MCF 10A (cell line): Measurements from ENCODE around the gene TRERF1. TPM values are rescaled to one million over a fixed set of nuclear protein-coding genes. Genes with fewer than 3 reads are reported as not detected.

Source experiments
- BruUV-seq: library from RNA; stranded (reverse); fragments of 400-500 nt; replicated peaks from 2 replicates; lab custom pipeline; 2021; lab: Mats Ljungman, UMichigan
- CTCF ChIA-PET: fragments of 300-600 bp; sonication (Branson Sonifier 250); formaldehyde crosslinking; extraction: SDS; loops from one replicate; lab custom pipeline; 2021; ENCODE audit warnings: antibody characterized with exemption, inconsistent platforms; lab: Yijun Ruan, JAX
- POLR2A ChIA-PET: fragments of 300-600, 350-650 bp; sonication (Branson Sonifier 250); formaldehyde crosslinking; extraction: SDS; loops from one replicate; lab custom pipeline; 2020; ENCODE audit warnings: antibody characterized with exemption, inconsistent platforms; lab: Yijun Ruan, JAX
- DNase-seq: peaks from one replicate; pipeline ENCODE4 v3.0.0-alpha.2; 2018; ENCODE audit not compliant: unreplicated experiment
- H3K27ac Mint-ChIP-seq: one replicate; pipeline ENCODE4 v1.8.0; 2022; ENCODE audit warnings: mild to moderate bottlenecking, low read depth, mixed read lengths; ENCODE audit not compliant: unreplicated experiment
- H3K27me3 Mint-ChIP-seq: one replicate; pipeline ENCODE4 v1.8.0; 2022; ENCODE audit warnings: mixed read lengths; ENCODE audit not compliant: insufficient read depth, unreplicated experiment
- H3K36me3 Mint-ChIP-seq: one replicate; pipeline ENCODE4 v1.8.0; 2022; ENCODE audit warnings: mild to moderate bottlenecking, moderate library complexity, mixed read lengths; ENCODE audit not compliant: insufficient read depth, unreplicated experiment
- H3K4me1 Mint-ChIP-seq: one replicate; pipeline ENCODE4 v1.8.0; 2022; ENCODE audit warnings: mixed read lengths; ENCODE audit not compliant: insufficient read depth, unreplicated experiment
- H3K4me3 Mint-ChIP-seq: one replicate; pipeline ENCODE4 v1.8.0; 2022; ENCODE audit warnings: mild to moderate bottlenecking, moderate library complexity, mixed read lengths; ENCODE audit not compliant: unreplicated experiment
- H3K9me3 Mint-ChIP-seq: one replicate; pipeline ENCODE4 v1.8.0; 2022; ENCODE audit warnings: mixed read lengths; ENCODE audit not compliant: unreplicated experiment
- CTCF ChIP-seq: fragments of 200-600 bp; IDR thresholded peaks from one replicate; pipeline ENCODE4 v1.8.0; 2022; ENCODE audit warnings: antibody characterized with exemption, mild to moderate bottlenecking; ENCODE audit not compliant: unreplicated experiment
- intact Hi-C: fragments of 100-400 bp; cut with micrococcal nuclease; formaldehyde crosslinking; loops from 2 replicates; pipeline ENCODE4 v1.14.1; 2022
- total RNA-seq: library from RNA; stranded (reverse); gene quantifications from 2 replicates; pipeline ENCODE4 v1.2.3, GENCODE V29; 2022

Gene TRERF1
- total RNA-seq, 1 experiment from 2014 or later = 9.4 TPM

GRCh38 chr6:42225419-42225818 lies 226.3 kb downstream of the TRERF1 start:
- peaks cover 27% of the 10 kb centered on the region for H3K36me3 Mint-ChIP-seq
- no TSS peak for BruUV-seq
- peak overlapping the region; percentile 73 for H3K4me3 Mint-ChIP-seq
- H3K27ac Mint-ChIP-seq = peak overlapping the region; percentile 92
- intact Hi-C loops = loop anchor here (5.0 kb wide), 1 partner anchor 177 kb away; no protein-coding TSS in a partner anchor
- POLR2A ChIA-PET = interaction anchor here (0.6 to 5.3 kb wide), 21 partner anchors 8 to 379 kb away, joined by 3 to 56 read pairs (median 6); partner anchors contain the start of genes C6orf132, MRPS10, TAF8 and TRERF1
- no peaks in the 10 kb centered on the region for H3K27me3 Mint-ChIP-seq
- H3K4me1 Mint-ChIP-seq = peaks cover 51% of the 10 kb centered on the region
- H3K9me3 Mint-ChIP-seq = no peaks in the 10 kb centered on the region
- no peak for TF ChIP-seq CTCF
- no peak for DNase-seq
- CTCF ChIA-PET = interaction anchor here (0.6 to 4.3 kb wide), 4 partner anchors 14 to 655 kb away, joined by 3 to 19 read pairs (median 4); no protein-coding TSS in a partner anchor

DNA sequence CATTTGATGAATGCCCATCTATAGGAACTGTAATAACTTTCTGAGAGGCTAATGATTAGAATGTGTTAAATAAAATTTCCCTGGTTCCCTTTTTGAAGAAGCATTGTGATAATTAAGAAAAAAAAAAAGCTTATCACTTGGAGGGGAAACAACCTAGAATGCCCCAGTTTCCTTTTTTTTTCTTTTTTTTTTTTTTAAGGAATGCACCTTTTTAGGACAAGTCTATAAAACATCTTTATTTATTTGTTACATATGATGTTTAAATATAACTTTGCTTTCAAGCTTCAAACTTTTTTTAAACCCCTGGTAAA lies 226.7 kb downstream of the TRERF1 start:
- POLR2A ChIA-PET = interaction anchor here (0.6 to 5.3 kb wide), 16 partner anchors 8 to 378 kb away, joined by 3 to 56 read pairs (median 7); partner anchors contain the start of genes C6orf132, MRPS10, TAF8 and TRERF1
- Mint-ChIP-seq H3K27ac (peak overlapping the region; percentile 92), H3K36me3 (peaks cover 27% of the 10 kb centered on the region), H3K4me3 (peak overlapping the region; percentile 73), H3K27me3 (no peaks in the 10 kb centered on the region), H3K4me1 (peaks cover 47% of the 10 kb centered on the region), H3K9me3 (no peaks in the 10 kb centered on the region)
- CTCF ChIA-PET = interaction anchor here (0.6 to 4.3 kb wide), 3 partner anchors 181 to 656 kb away, joined by 3 to 19 read pairs (median 3); no protein-coding TSS in a partner anchor
- BruUV-seq = TSS peak; percentile 92
- TF ChIP-seq CTCF = no peak
- intact Hi-C loops = loop anchor here (5.0 kb wide), 1 partner anchor 177 kb away; no protein-coding TSS in a partner anchor
- DNase-seq = no peak

GRCh38 chr6:42224222-42225028 lies 227.3 kb downstream of the TRERF1 start:
- Mint-ChIP-seq H3K9me3 (no peaks in the 10 kb centered on the region), H3K36me3 (peaks cover 24% of the 10 kb centered on the region), H3K4me3 (peak overlapping the region; percentile 73), H3K27ac (peak overlapping the region; percentile 92), H3K27me3 (no peaks in the 10 kb centered on the region), H3K4me1 (peaks cover 44% of the 10 kb centered on the region)
- peak; percentile 93 for DNase-seq
- no peak for TF ChIP-seq CTCF
- intact Hi-C loops = loop anchor here (5.0 kb wide), 1 partner anchor 178 kb away; no protein-coding TSS in a partner anchor
- ChIA-PET CTCF (interaction anchor here (0.6 to 4.3 kb wide), 6 partner anchors 11 to 656 kb away, joined by 3 to 19 read pairs (median 4); no protein-coding TSS in a partner anchor), POLR2A (interaction anchor here (0.6 to 5.3 kb wide), 17 partner anchors 7 to 1128 kb away, joined by 3 to 56 read pairs (median 6); partner anchors contain the start of genes C6orf132, MRPS10, TAF8 and TRERF1)
- BruUV-seq = no TSS peak

GRCh38 chr6:42222448-42222847 lies 229.3 kb downstream of the TRERF1 start:
- H3K9me3 Mint-ChIP-seq = no peaks in the 10 kb centered on the region
- peaks cover 32% of the 10 kb centered on the region for H3K4me1 Mint-ChIP-seq
- no peak for TF ChIP-seq CTCF
- no peak overlapping the region for H3K27ac Mint-ChIP-seq
- ChIA-PET POLR2A (interaction anchor here (1.1 kb wide), 1 partner anchor 343 kb away, joined by 3 read pairs; no protein-coding TSS in a partner anchor), CTCF (interaction anchor here (0.6 to 0.7 kb wide), 2 partner anchors 325 to 512 kb away, joined by 3 to 4 read pairs; no protein-coding TSS in a partner anchor)
- DNase-seq = no peak
- H3K4me3 Mint-ChIP-seq = no peak overlapping the region
- H3K36me3 Mint-ChIP-seq = peaks cover 10% of the 10 kb centered on the region
- no peaks in the 10 kb centered on the region for H3K27me3 Mint-ChIP-seq
- intact Hi-C loops = no loop called here
- BruUV-seq = no TSS peak
